Sigmoid colon (tissue), 7 donors: ENCODE data around the gene ZSCAN9. TPM values are rescaled to one million over a fixed set of nuclear protein-coding genes. Genes with fewer than 3 reads are reported as not detected.

Experiments
- DNase-seq: peaks from one replicate; pipeline ENCODE4 v3.0.0-alpha.2; 2019
- H3K27ac ChIP-seq, 4 donors: fragments of 200-600 bp; sonication (generic); one replicate each; pipeline ENCODE4 v1.5.1; 2016 to 2019; ENCODE audit warnings: mild to moderate bottlenecking in 1 of 4
- H3K27me3 ChIP-seq, 3 donors: fragments of 200-600 bp; sonication (generic); one replicate each; pipeline ENCODE4 v1.5.1; 2019; ENCODE audit warnings: mild to moderate bottlenecking in 1 of 3
- H3K36me3 ChIP-seq, 4 donors: fragments of 200-600 bp; sonication (generic); one replicate each; pipeline ENCODE4 v1.5.1; 2016 to 2019
- H3K4me1 ChIP-seq, 4 donors: fragments of 200-600 bp; sonication (generic); one replicate each; pipeline ENCODE4 v1.5.1; 2017 to 2019
- H3K4me3 ChIP-seq, 4 donors: fragments of 200-600 bp; sonication (generic); one replicate each; pipeline ENCODE4 v1.5.1; 2017 to 2019; ENCODE audit warnings: mild to moderate bottlenecking in 2 of 4, moderate library complexity in 1 of 4
- H3K9me3 ChIP-seq, 4 donors: fragments of 200-600 bp in 3 of 4; sonication (generic) in 3 of 4; one replicate each; pipeline versions ENCODE4 v1.5.1 to v1.6.1; 2013 to 2019
- EP300 ChIP-seq, 4 donors: sonication (generic); formaldehyde crosslinking; IDR thresholded peaks; one replicate each; pipeline ENCODE4 v1.6.1; 2017; ENCODE audit warnings: antibody characterized with exemption in 4 of 4
- POLR2A ChIP-seq, 2 donors: fragments of 450-650 bp; IDR thresholded peaks; one replicate each; pipeline ENCODE4 v1.6.1; 2016; ENCODE audit warnings: antibody characterized with exemption in 2 of 2, mild to moderate bottlenecking in 2 of 2, moderate library complexity in 2 of 2
- POLR2AphosphoS5 ChIP-seq, 4 donors: sonication (generic); formaldehyde crosslinking; IDR thresholded peaks; one replicate each; pipeline ENCODE4 v1.6.1; 2017; ENCODE audit warnings: antibody characterized with exemption in 4 of 4
- WGBS, 2 donors: extraction: QIAGEN DNeasy Blood & Tissue Kit; methylation state at CpG; one replicate each; pipeline ENCODE4 v1.1.7; 2013; 5-methylcytosine and 5-hydroxymethylcytosine counted together
- intact Hi-C: fragments of 100-400 bp; cut with DNase I; formaldehyde crosslinking; loops from one replicate; pipeline ENCODE4 v1.15.1; 2023
- polyA plus RNA-seq, 3 donors: library from polyadenylated mRNA; stranded (reverse); fragments of 200-250 nt; gene quantifications; one replicate each; pipeline ENCODE4 v1.2.3, GENCODE V29; 2013
- total RNA-seq, 4 donors: library from RNA; depleted of rRNA; stranded (reverse); fragments of >200 nt; gene quantifications; one replicate each; pipeline ENCODE4 v1.1.0, GENCODE V29; 2016
- TF ChIP-seq, protein P1 (sequence below), 4 experiments: fragments of 450-650 bp in 3 of 4; fragments of 200-600 bp in 1 of 4; IDR thresholded peaks; one replicate each; pipeline ENCODE4 v1.5.1; 2016 to 2019; ENCODE audit warnings: antibody characterized with exemption in 4 of 4, mild to moderate bottlenecking in 3 of 4, moderate library complexity in 2 of 4
- donor health status: healthy with polysubstance abuse.
- donor health status: Bipolar disorder and iron deficiency.
- donor health status: healthy.

The ZSCAN9 gene
- total RNA-seq (10 to 100 TPM; 14.0 to 15.1 (median 14.8) TPM), polyA plus RNA-seq (1 to 10 TPM; 1.8 to 6.2 (median 3.6) TPM)

DNA sequence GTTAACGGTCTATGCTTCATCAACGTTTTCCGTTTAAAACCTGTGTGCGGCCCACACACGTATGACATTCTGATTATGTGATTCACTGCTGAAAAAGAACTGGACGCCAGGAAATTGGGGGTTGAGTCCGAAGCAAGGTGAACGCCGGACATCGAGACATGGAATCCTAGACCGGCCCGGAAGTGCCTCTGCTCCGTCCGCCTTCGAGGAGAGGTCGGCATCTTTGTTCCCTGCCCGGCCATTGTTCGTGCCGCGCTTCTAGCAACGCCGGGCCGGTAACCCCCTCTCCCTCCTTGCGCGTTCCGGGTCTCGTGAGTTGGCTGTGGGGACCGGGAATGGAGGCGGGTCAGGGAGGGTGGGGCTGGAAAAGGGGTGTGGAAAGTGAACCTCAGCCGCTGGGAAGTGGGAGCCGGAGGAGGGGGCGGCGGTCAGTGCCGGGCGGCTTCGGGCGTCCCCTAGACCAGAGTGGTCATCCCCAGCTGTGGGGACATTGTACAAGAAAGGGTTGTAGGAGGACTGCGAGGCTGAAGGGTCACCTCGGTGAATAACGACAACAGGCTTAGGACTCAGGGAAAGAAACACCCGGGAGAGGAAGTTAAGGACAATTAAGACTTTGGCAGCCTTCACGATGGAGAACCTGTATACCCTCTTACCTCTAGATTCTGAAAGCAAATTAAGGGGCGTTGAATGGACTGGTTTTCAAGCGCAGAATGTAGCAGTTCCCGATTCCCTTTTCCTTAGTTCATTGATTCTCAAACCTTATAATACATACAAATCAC lies at the start of gene ZSCAN9:
Gene ZSCAN9, plus strand, starts transcription at position 220 of the 779 bp plus-strand sequence. CDS start 1,810 bp downstream, outside the sequence.
- peak in 1 of 4 donors; percentile 11 for TF ChIP-seq EP300 (IDR thresholded peaks at IDR 0.05)
- peak in 3 of 4 donors; percentile 51 to 67 (median 64) for TF ChIP-seq POLR2AphosphoS5 (IDR thresholded peaks at IDR 0.05)
- TF ChIP-seq, protein P1, sequence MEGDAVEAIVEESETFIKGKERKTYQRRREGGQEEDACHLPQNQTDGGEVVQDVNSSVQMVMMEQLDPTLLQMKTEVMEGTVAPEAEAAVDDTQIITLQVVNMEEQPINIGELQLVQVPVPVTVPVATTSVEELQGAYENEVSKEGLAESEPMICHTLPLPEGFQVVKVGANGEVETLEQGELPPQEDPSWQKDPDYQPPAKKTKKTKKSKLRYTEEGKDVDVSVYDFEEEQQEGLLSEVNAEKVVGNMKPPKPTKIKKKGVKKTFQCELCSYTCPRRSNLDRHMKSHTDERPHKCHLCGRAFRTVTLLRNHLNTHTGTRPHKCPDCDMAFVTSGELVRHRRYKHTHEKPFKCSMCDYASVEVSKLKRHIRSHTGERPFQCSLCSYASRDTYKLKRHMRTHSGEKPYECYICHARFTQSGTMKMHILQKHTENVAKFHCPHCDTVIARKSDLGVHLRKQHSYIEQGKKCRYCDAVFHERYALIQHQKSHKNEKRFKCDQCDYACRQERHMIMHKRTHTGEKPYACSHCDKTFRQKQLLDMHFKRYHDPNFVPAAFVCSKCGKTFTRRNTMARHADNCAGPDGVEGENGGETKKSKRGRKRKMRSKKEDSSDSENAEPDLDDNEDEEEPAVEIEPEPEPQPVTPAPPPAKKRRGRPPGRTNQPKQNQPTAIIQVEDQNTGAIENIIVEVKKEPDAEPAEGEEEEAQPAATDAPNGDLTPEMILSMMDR (IDR thresholded peaks at IDR 0.05), result no peak
- H3K9me3 ChIP-seq, result no peaks in the 10 kb centered on the region
- H3K4me3 ChIP-seq, result peak within 1 kb of the TSS; percentile 67 to 78 (median 71)
- peaks cover 0 to 21% (median 8%) of the 10 kb centered on the region in 4 donors for H3K4me1 ChIP-seq
- intact Hi-C loops, result loop anchor here (10.0 kb wide), 2 partner anchors 130 to 760 kb away; no protein-coding TSS in a partner anchor
- DNase-seq, result peak; percentile 93
- WGBS, 2 donors, result 1% methylated on average over 45 of the region's 45 CpGs
- peak within 1 kb of the TSS; percentile 81 to 87 (median 86) for H3K27ac ChIP-seq
- H3K27me3 ChIP-seq, result no peaks in the 10 kb centered on the region
- H3K36me3 ChIP-seq, result peaks cover 0 to 34% (median 23%) of the 10 kb centered on the region in 4 donors

DNA sequence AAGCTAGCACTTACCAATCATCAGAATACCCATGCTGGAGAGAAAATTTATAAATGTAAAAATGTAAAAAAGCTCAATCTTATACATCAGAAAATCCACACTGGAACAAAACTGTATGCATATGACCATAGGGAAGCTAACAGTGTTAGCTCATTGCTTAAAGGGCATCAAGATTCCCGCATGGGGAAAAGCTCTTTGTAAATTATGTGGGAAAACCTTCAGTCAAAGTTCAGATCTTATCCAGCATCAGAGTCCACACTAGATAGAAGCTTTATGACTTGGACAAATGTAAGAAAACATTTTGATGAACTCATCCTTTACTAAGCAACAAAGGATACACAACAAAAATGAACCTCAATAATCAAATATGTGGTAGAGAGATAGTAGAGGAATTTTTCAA lies 48.7 kb upstream of the ZSCAN9 start:
- H3K4me3 ChIP-seq, result no peak overlapping the region
- no peaks in the 10 kb centered on the region for H3K4me1 ChIP-seq
- TF ChIP-seq POLR2A (IDR thresholded peaks at IDR 0.05) (no peak), POLR2AphosphoS5 (IDR thresholded peaks at IDR 0.05) (no peak), EP300 (IDR thresholded peaks at IDR 0.05) (no peak)
- TF ChIP-seq, protein P1 (IDR thresholded peaks at IDR 0.05), result no peak
- no peak for DNase-seq
- peaks cover 0 to 4% (median 0%) of the 10 kb centered on the region in 4 donors for H3K36me3 ChIP-seq
- 91 to 95% methylated on average over 1 of the region's 1 CpG for WGBS, 2 donors
- intact Hi-C loops, result no loop called here
- no peaks in the 10 kb centered on the region for H3K9me3 ChIP-seq
- no peak overlapping the region for H3K27ac ChIP-seq
- peaks cover 0 to 4% (median 0%) of the 10 kb centered on the region in 3 donors for H3K27me3 ChIP-seq

- TF ChIP-seq POLR2AphosphoS5 (IDR thresholded peaks at IDR 0.05), result no peak
- no peak for TF ChIP-seq POLR2A (IDR thresholded peaks at IDR 0.05)
- no peak for TF ChIP-seq EP300 (IDR thresholded peaks at IDR 0.05)
- TF ChIP-seq, protein P1 (IDR thresholded peaks at IDR 0.05), result no peak
- WGBS, 2 donors, result 73 to 85% methylated on average over 1 of the region's 1 CpG
These were observed 42.8 kb upstream of the ZSCAN9 start for GRCh38 chr6:28182255-28182654.

GRCh38 chr6:28188111-28188979 lies 36.7 kb upstream of the ZSCAN9 start:
- no peaks in the 10 kb centered on the region for H3K27me3 ChIP-seq
- intact Hi-C loops, result no loop called here
- peaks cover 10 to 33% (median 25%) of the 10 kb centered on the region in 4 donors for H3K9me3 ChIP-seq
- no peaks in the 10 kb centered on the region for H3K4me1 ChIP-seq
- H3K27ac ChIP-seq, result no peak overlapping the region
- DNase-seq, result no peak
- TF ChIP-seq POLR2A (IDR thresholded peaks at IDR 0.05) (no peak), POLR2AphosphoS5 (IDR thresholded peaks at IDR 0.05) (no peak)
- TF ChIP-seq, protein P1 (IDR thresholded peaks at IDR 0.05), result no peak
- WGBS, 2 donors, result 87 to 89% methylated on average over 6 of the region's 6 CpGs
- no peaks in the 10 kb centered on the region for H3K36me3 ChIP-seq
- no peak overlapping the region for H3K4me3 ChIP-seq

More at GRCh38 chr6:28182255-28182654, 42.8 kb upstream of the ZSCAN9 start:
- Histone ChIP-seq H3K4me1 (no peaks in the 10 kb centered on the region), H3K36me3 (no peaks in the 10 kb centered on the region), H3K9me3 (peaks cover 1 to 9% (median 2%) of the 10 kb centered on the region in 4 donors), H3K27me3 (peaks cover 0 to 4% (median 0%) of the 10 kb centered on the region in 3 donors), H3K27ac (no peak overlapping the region), H3K4me3 (no peak overlapping the region)
- no peak for DNase-seq
- intact Hi-C loops, result no loop called here
